GM13976 (cell line): ENCODE measurements around the gene CCDC197.

Source experiments
- DNase-seq: peaks from one replicate; pipeline ENCODE4 v3.0.0; 2012; ENCODE audit warnings: low spot score
- CTCF ChIP-seq: IDR thresholded peaks from 2 replicates; pipeline ENCODE4 v1.5.1; 2012; ENCODE audit warnings: borderline replicate concordance, mild to moderate bottlenecking; ENCODE audit not compliant: insufficient read depth; ENCODE audit errors: extremely low read depth, missing control alignments, control extremely low read depth
- in situ Hi-C: fragments of 300-500 bp; cut with MboI; formaldehyde crosslinking; loops from one replicate; pipeline ENCODE4 v1.12.0; 2022; ENCODE audit warnings: low sequenced_read_pairs, mixed read lengths, inconsistent platforms; ENCODE audit not compliant: unreplicated experiment

CCDC197 gene

DNA sequence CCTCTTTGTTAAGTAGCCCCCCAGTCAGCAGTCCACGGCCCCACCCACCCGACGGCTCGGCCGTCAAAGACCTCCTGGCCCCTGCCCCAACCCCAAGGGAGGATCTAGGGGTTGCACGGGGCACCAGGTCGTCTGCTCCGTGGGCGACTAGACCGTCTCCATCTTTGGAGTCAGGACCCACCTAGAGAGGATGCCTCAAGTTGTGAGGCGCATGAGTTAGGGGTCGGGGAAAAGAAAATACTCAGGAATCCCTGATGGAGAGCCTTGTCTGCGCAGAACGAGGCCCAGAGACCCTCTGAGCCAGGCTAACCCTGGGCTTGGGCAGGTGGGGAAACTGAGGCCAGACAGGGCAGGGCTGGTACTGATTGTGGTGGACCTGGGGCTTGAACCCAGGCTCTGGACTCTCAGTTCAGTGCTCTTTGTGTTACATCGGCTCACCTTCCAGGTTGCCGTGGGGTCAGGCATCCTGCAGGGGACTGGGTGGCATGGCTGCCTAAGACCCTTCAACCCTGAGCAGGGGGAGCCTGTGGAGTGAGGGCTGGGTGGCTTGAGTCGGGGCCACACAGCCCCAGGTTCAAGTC lies 29.9 kb downstream of the CCDC197 start:
- no peak for TF ChIP-seq CTCF
- in situ Hi-C loops, result no loop called here
- DNase-seq, result no peak

DNA sequence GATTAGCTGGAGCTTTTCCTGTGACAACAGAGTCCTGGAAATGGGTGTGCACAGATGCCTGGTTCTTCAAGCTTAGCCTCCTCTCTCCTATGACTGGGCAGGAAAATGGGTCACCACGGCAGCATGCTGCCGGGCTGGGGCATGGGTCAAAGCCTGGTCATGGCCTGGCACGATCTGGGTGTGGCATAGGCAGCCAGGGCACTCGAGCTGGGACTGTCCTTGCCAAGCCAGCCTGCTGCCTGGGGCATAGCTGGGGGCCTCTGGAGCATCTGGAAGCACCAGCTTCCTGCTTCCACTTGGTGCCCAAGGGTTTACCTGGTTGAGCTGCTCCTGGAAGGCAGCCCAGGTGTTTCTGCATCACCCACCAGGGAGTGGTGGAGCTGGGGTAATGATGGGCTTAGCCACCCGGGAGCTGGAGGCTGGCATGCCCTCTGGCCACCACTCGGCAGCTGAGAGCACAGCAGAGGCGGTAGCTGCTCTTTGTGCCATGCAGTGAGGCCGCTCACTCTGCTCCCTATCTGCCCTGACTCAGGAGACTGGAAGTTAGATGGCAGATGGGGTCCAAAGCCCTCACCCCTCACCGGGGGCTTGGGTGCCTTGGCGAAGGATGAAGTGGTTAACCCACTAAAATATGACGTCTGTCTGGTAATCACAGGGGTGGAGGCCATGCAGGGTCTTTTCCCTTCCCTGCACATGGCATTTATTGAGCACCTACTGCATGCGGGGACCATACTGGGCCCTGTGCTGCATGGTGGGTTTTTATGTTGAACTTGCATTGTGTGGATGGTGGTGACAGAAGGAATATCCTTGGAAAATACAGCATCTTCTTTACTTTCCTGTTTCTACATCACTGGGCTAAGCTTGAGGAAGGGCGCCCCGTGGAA lies 30.7 kb downstream of the CCDC197 start:
- DNase-seq, result no peak
- TF ChIP-seq CTCF, result no peak
- in situ Hi-C loops, result no loop called here

GRCh38 chr14:94028450-94028826 lies 31.3 kb downstream of the CCDC197 start:
- in situ Hi-C loops, result no loop called here
- no peak for TF ChIP-seq CTCF
- no peak for DNase-seq

GRCh38 chr14:94029265-94029664 lies 32.2 kb downstream of the CCDC197 start:
- DNase-seq, result no peak
- in situ Hi-C loops, result no loop called here
- no peak for TF ChIP-seq CTCF

GRCh38 chr14:94029671-94030203 lies 32.6 kb downstream of the CCDC197 start:
- DNase-seq, result no peak
- no peak for TF ChIP-seq CTCF
- in situ Hi-C loops, result loop anchor here (10.0 kb wide), 1 partner anchor 105 kb away; no protein-coding TSS in a partner anchor

DNA sequence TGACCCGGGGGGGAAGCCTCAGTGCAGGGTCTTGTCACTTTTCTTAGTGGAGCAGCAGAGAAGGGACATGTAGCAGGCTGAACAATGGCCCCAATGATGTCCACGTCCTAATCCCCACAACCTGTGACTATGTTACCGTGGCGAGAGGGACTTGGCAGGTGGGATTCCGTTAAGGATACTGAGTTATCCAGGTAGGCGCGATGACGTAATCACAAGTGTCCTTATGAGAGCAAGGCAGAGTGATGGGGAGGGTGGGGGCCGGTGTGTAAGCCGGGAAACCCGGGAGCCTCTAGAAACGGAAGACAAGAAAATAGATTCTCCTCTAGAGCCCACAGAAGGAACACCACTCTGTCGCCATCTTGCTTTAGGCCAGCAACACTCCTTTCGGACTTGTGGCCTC lies 33.5 kb downstream of the CCDC197 start:
- in situ Hi-C loops, result loop anchor here (10.0 kb wide), 1 partner anchor 104 kb away; no protein-coding TSS in a partner anchor
- no peak for TF ChIP-seq CTCF
- no peak for DNase-seq
